ENCODE data around the gene SIK3.
"Not testable (repeated sequence)": the region's sequence is repeated elsewhere in the genome, so short reads cannot be mapped to it uniquely, and the experiment has no call there.

SIK3 gene

DNA sequence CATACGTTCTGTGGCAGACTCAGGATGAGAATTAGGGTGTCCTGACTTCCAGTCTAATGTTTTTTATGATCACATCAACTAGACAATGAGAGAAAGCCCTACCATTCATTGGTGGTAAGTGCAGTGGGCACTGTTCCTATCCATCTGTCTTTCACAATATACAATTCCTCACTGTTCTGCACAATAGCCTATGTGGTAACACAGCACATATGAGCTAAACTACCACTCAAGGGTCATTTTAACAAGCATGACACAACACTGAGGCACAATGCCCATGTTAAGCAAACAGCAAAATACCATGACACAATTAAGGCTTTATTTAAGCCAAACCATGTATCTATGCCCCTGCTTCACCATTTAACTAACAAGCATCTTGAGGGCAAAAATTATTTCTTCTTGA, 52.3 kb downstream of the SIK3 start:
- no peak for DNase-seq (ENCODE audit: low spot score)

DNA sequence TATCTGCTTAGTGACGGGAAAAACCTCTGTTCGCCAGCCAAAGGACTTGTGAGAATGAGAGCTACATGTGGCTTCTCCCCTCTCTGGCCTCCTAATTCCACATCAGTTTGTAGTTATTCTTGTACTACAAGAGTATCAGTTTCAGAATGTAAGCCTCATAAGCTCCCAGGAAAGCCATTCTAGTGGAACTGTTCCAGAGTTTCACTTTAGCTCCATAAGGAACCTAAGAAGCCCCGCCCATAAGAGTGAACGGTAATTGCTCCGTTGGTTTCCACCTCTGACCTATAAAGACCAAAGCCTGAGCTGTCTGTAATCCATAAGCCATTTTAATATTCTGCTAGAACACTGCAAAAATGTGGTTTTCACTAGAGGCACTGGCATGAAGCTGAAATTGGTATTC, 53.0 kb downstream of the SIK3 start:
- DNase-seq (ENCODE audit: low spot score) = no peak

DNA sequence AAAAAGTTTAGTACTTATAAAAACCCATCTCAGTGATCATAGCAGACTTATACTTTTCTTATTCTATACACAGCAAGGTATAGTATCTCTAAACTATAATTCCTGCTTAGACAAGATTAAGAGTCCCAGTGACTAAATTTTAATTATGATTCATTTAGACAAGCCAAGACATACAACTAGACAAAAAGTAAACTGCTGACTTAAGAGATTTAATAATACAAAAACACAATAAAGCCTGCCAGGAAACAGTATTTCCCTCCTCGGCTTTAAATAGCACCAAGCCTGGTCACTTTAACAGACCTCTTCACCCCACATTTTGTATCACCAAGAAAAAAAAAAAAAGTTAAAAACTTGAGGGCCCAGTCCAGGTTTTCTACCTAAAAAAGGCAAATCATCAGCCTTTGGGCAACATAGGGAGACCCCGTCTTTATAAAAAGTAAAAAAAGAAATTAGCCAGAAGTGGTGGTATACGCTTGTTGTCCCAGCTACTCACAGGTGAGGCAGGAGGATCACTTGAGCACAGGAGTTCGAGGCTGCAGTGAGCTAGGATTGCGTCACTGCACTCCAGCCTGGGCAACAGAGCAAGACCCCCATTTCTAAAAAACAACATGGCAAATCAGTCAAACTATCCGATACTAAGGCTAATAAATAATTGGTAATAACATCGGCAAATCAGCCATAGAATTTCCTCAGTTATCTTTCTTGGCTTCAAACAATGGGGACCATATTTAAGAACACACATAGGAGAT, 53.8 kb downstream of the SIK3 start:
- DNase-seq (ENCODE audit: low spot score) = no peak

DNA sequence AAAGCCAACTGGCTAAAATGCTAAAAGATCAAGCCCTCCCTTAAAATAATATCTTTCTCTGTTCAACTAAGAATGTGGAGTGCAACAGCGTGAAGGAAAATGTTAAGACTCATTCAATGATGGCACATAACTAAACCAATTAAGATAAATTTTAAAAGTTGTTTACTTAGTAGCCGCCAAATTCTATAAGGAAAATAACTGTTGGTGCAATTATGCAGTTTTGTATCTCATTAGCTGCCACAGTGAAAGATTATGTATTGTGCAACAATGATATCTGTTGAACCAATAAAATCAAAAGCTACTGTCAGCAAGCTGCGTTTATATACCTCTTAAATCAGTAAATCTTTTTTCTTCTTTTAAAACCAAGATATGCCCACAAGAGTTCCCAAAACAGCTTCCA, 55.5 kb downstream of the SIK3 start:
- DNase-seq (ENCODE audit: low spot score) = no peak

DNA sequence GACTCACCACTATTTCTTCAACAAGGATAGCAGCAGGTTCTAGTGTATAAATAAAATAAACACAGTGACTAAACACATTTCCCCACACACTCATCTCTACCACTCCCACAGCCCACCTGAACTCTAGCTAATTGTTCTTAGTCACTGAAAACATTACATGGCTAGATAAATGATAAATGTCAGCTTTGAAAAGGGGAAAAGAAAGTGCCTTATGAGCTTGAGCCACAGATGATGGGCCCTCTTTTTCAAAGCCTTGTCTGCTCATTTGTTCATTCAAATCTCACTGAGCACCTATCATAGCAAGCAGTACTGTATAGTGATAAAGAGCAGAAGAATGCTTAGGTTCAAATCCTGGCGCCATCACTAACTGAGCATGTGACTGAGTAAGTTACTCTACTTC, 58.3 kb downstream of the SIK3 start:
- no peak for DNase-seq (ENCODE audit: low spot score)

DNA sequence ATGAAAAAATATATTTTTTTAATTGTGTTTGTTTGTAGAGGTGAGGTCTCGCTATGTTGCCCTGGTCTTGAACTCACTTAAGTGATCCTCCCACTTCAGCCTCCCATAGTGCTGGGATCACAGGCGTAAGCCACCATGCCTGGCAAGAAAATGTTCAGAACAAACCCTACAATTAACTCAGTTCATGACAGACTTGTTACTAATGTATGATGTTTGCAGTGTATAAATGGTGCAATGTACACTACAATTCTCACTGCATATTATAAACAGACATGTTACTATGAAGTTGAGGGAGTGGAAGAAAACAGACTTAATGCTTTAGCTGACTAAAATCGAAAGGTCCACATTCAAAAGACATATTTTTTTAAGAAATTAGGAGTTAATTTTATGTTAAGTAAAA, 59.0 kb downstream of the SIK3 start:
- no peak for DNase-seq (ENCODE audit: low spot score)

DNA sequence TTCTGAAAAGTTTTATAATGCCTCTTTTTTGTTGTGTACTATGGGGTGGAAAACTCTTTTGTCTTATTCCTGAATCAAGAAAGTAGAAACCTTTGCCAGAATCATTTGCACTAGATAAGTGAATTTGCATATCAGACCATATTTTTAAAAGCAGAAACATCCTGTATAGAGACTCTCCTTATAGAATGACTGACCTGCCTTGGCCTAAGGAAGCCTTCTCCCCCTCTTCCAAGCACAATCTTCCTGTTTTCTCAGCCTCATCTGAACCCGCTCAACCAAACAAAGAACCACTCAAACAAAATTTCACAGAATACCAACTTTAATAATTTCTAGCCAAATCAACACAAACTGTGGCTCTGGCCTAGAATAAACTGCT, 60.3 kb downstream of the SIK3 start:
- no peak for DNase-seq (ENCODE audit: low spot score)

DNA sequence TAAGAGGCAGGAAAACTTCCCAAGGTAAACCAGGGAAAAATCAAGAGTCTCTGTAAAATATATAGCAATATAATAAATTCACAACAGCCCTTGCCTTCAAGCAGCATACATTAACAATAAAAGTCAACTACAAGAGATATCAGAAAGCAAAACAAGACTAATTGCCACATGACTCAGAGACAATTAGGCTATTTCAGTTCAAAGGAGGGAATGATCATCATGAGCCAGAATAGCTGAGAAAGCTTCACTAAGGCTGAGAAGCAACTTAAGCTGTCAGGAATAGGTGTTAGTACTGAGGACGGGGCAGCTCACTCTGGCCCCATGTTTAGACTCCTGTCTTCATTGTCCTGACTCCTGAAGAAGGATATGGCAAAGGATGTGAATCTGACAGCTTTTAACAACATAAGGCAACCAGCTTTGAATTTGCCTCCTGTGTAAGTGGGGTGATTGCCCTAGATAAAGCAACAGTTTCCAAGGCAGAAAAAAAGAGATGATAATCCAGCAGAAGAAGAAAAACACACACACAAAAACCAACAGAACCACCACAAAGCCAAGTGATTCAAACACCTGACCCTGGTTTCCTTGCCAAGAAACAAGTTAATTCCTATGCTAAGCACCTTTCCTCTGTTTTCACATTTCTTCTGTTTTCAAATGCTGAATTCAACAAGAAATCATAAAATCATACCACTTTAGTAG, 60.8 kb downstream of the SIK3 start:
- no peak for DNase-seq (ENCODE audit: low spot score)

DNA sequence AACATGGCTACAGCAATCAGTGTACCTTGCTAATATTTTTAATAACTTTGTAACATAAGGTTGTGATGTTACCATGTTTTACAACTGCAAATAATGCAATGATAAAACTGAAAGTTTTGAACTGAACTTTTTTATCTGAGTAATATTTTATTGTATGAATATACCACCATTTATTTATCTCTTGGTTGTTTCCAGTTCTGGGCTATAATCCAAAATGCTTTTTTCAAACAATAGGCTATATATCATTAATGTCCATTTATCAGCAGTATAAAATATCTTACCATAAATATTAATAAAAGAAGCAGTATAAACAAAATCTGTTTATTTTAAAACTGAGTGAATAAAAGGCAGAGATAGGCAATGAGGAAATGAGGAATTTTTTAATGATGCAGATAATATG, 63.3 kb downstream of the SIK3 start:
- DNase-seq (ENCODE audit: low spot score) = no peak

DNA sequence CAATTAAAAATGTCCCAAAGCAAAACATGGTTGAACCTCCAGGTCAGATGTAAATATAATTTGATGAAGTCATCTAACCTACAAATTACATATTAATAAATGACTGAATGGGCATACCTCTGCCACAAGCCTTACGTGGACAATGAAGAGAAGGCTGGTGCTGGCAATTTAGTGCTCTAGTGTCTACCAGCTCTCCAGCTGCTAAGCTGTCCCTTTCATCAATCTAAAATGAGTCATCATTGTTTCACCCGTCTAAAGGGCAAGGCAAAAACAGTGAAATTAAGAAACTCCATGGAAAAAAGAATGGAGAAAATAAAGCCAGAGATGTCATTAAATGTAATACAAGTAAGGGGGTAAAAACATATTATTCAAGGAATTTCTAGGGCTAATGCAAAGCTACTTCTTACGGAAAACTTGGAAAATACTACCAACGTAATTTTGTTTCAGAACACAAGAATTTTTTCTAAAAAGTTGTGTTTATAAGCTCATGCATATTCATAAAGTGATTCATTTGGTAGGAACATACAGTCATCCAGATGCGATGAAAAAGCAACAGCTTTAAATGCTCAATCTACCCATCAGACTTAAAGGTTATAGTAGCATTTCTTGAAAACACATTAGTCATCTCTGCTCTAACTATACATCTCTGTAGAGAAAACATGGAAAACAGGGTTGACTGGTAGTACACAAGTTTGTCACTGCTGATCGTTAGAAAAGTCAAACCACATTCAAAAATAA, 71.5 kb downstream of the SIK3 start:
- no peak for DNase-seq (ENCODE audit: low spot score)

DNA sequence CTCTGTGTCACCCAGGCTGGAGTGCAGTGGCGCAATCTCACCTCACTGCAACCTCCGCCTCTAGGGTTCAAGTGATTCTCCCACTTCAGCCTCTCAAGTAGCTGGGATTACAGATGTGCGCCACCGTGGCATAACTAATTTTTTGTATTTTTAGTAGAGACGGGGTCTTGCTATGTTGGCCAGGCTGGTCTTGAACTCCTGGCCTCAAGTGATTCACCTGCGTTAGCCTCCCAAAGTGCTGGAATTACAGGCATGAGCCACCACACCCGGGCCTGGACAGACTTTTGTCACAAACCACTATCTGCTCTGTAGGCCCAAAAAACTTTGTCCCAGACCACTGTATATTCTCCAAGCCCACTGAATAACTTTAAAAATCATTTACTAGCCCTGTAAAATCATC, 74.5 kb downstream of the SIK3 start:
- not testable (repeated sequence) for DNase-seq (ENCODE audit: low spot score)

DNA sequence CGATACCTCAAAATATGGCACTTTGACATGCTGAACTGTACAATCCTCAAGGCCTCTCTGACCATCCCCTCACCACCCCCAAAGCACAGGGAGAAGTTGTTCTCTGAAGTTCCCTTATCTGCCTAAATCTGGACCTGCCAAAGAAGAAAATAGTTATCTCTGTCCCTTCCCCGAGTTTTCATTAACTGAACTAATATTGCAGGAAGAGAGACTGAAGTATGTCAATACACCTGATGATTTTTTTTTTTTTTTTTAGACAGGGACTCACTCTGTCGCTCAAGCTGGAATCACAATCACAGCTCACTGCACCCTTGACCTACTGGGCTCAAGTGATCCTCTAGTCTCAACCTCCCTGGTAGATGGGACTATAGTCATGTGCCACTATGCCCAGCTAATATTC, 75.0 kb downstream of the SIK3 start:
- no peak for DNase-seq (ENCODE audit: low spot score)

DNA sequence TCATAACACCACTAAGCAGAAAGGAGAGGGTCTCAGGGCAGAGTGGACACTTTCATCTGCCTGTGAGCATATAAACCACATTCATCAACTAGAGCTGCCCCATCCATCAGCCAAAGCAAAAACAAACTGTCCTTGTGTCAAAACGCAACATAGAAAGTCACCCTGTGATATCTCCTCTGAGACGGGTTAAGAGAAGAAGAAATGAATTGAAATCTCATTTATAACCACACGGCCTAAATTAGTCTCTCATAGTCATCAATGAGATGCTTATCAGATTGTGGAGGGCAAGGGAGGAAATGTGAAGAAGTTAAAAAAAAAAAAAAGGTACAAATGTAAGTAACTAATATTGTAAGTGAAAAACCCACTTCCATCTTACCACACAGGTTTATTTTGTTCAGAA, 75.7 kb downstream of the SIK3 start:
- no peak for DNase-seq (ENCODE audit: low spot score)

DNA sequence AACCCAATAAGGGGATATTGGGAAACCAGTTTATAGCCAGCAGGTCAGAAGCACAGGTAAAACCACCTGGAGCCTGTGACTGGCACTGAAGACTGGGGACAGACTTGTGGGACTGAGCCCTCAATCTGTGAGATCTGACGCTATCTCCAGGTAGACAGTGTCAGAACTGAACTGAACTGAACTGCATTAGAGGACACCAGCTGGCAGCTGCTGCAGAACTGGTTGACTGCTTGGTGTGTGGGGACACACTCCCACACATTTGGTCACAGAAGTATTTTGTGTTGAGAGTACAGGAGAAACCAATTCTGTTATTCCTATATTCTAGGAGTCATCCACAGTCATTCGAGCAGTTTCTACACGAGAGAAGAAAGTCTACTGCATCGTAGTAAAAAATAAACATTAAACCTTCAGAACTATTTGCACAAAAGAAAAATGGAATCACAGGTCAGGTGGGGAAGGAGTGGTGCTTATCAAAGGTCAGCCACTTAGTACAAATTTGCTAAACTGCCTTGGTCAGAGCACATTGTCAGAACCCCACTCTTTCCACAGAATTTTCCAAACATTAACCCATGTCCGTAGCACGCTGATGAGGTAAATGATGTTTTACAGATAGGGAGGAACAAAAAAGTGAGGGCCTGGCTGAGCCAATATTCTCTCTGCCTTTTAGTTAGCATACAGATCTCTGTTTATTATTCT, 77.2 kb downstream of the SIK3 start:
- DNase-seq (ENCODE audit: low spot score) = no peak

DNA sequence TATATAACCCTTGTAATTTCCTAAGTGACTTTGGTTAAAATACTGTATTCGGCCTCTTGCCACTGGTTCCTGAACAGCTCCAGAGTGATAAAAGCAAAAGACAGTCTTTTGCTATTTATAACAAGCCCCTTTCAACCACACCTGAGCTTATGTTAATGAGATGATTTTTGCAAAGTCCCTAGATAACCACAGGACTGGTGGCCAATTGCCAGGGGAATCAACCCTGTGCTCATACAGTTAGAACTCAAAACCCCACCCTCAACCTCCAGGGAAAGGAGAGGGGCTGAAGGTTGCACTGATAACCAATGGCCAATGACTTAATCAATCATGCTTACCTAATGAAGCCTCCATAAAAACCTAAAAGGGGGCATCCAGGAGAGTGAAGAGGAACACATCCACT, 77.9 kb downstream of the SIK3 start:
- DNase-seq (ENCODE audit: low spot score) = no peak

DNA sequence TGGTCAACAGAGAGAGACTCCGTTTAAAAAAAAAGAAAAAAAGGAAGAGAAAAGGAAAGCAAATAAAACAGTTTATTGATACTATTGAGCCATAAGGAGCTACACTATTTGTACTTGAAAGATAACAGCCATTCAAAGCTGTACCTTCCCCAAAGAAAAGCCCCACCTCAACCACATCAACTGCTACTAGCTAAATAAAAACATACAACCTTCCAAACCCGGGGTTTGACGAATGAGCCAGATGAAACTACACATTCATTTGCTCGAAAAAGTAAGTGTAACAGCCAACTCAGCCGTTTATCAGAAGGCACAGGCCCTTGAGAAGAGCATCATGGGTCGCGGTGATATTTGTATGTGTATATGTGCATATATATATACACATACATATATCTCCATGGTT, 78.4 kb downstream of the SIK3 start:
- no peak for DNase-seq (ENCODE audit: low spot score)

DNA sequence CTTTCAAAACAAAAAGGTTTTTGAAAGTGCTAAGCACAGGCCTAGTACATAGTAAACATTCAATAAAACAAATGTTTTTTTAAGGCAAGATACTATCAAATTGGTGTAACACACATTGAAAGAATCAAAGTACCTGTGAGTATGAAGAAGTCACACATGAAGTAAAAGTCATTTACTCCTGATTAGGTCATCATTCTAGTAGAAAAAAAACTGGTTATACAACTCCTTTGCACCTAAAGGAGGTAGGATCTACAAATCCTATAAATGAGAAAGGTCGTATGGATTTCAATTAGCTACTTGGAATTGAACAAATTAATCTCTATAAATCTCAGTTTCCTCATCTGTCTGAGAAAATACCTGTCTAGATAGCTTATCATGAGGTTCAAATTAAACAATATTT, 80.8 kb downstream of the SIK3 start:
- DNase-seq (ENCODE audit: low spot score) = no peak

DNA sequence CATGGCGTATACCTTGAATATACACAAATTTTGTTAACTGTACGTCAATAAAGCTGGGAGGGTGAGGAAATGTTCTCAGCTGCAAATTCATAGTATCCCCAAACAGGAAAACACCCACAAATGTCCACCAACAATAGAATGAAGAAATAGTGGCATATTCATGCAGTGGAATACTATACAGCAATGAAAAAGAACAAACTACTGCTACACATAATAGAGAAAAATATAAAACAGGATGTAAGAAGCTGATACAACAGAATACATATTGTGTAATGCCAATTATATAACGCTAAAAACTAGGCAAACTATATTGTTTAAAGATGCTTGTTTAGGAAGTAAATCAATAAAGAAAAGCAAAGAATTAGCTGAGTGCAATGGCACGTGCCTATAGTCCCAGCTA, 81.5 kb downstream of the SIK3 start:
- no peak for DNase-seq (ENCODE audit: low spot score)

DNA sequence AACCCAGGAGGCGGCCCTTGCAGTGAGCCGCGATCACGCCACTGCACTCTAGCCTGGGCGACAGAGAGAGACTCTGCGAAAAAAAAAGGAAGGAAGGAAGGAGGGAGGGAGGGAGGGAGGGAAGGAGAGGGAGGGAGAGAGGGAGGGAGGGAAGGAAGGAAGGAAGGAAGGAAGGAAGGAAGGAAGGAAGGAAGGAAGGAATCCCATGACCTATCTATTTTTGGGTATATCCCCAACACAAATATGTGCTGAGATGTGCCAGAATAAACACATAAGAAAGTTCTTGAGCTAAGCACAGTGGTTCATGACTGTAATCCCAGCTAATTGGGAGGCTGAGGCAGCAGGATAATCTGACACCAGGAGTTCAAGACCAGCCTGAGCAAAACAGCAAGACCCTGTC, 82.0 kb downstream of the SIK3 start:
- no peak for DNase-seq (ENCODE audit: low spot score)

DNA sequence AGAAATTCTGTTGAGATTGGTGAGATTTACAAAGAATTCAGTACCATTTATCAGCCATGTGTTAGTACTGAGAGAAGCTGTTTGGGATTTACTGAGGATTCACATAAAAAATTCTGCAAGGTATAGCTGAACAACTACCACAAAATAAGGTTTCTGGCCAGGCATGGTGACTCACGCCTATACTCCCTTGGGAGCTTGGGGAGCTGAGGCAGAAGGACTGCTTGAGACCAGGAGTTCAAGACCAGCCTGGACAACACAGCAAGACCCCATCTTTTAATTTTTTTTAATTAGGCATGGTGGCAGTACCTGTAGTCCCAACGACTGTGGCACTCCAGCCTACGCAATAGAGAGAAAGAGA, 86.7 kb downstream of the SIK3 start:
- no peak for DNase-seq (ENCODE audit: low spot score)

DNA sequence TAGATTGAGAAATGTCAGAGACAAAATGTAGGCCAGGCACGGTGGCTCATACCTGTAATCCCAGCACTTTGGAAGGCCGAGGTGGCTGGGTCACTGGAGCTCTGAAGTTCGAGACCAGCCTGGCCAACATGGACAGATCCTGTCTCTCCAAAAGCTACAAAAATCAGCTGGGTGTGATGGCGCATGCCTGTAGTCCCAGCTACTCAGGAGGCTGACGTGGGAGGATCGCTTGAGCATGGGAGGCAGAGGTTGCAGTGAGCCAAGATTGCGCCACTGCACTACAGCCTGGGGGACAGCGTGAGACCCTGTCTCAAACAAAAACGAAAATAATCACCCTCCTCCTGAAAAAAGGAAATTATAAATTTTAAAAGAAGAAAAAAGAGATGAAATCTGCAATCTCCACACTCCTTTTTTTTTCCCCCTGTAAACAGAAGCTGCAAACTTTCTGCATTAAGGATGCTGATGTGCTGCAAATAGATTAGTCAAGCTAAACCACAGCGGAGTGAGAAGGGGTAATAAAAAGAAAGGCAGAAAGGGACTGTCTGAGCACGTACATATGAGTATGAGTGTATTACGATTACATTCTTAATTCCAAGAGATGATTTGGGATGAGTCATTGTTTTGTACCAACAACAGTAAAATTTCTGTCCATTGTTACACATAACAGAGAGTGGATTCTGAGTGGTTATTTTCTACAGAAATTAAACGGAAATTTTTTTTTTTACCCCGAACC, 87.3 kb downstream of the SIK3 start:
- no peak for DNase-seq (ENCODE audit: low spot score)

DNA sequence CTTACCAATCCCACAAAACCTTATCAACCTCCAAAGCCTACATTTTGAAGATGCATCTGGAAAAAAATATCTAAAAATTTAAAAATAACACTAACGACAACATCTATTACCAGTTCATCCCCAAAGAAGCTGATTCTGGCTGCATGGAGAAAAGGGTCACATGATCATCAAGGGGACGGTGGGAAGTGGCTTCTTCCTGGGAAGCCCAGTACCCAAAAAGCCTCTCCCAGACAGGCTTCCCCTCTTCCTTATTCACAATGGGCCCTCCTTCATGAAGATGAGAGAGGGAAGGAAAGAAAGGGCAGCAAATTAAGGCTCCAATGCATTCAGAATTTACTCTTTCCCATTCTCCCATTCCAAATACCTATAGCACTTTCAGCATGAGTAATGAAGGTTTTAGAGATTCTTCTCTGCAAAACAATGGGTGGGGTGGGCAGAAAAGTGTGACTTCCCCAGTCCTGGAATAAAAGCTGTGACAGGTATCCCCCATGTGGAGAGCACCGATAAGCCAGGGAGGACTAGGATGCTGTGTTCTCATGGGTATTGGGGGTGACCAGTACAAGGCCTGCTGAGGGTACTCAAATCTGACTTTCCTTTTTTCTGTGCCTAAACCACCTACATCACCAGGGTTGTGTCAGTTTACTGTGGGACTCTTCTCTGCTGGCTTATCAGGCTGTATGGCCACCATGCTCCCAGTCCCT, 88.2 kb downstream of the SIK3 start:
- DNase-seq (ENCODE audit: low spot score) = no peak

Measured in HuH-7 (cell line).